HEK293T (cell line): ENCODE measurements around the gene GUCY1A2.

ENCODE experiments used
- CTCF ChIA-PET: fragments of 350-600 bp; formaldehyde crosslinking; extraction: SDS; loops from one replicate; lab custom pipeline; 2021; ENCODE audit warnings: antibody characterized with exemption, inconsistent platforms; lab: Yijun Ruan, JAX
- POLR2A ChIA-PET: fragments of 350-600 bp; formaldehyde crosslinking; extraction: SDS; loops from one replicate; lab custom pipeline; 2020; ENCODE audit warnings: antibody characterized with exemption, inconsistent platforms; lab: Yijun Ruan, JAX
- DNase-seq: peaks from one replicate; pipeline ENCODE4 v3.0.0; 2012; ENCODE audit warnings: mixed read lengths; ENCODE audit errors: extremely low spot score
- ARNT ChIP-seq: fragments of 450-650 bp; IDR thresholded peaks from 2 replicates; pipeline ENCODE4 v1.6.1; 2017; ENCODE audit warnings: mild to moderate bottlenecking
- BHLHE40 ChIP-seq: fragments of 450-650 bp; IDR thresholded peaks from 2 replicates; pipeline ENCODE4 v1.6.1; 2016; ENCODE audit warnings: mild to moderate bottlenecking, moderate library complexity, borderline replicate concordance
- CTBP1 ChIP-seq: fragments of 450-650 bp; IDR thresholded peaks from 2 replicates; pipeline ENCODE4 v1.6.1; 2016; ENCODE audit warnings: borderline replicate concordance
- ELF4 ChIP-seq: fragments of 450-650 bp; IDR thresholded peaks from 2 replicates; pipeline ENCODE4 v1.6.1; 2017; ENCODE audit warnings: antibody characterized with exemption
- FOXA1 ChIP-seq: fragments of 450-650 bp; IDR thresholded peaks from 2 replicates; pipeline ENCODE4 v1.6.1; 2016; ENCODE audit warnings: mild to moderate bottlenecking
- FOXK2 ChIP-seq: fragments of 450-650 bp; IDR thresholded peaks from 2 replicates; pipeline ENCODE4 v1.6.1; 2016; ENCODE audit warnings: mild to moderate bottlenecking
- FOXM1 ChIP-seq: fragments of 450-650 bp; IDR thresholded peaks from 2 replicates; pipeline ENCODE4 v1.6.1; 2017; ENCODE audit warnings: mild to moderate bottlenecking, borderline replicate concordance
- HDGF ChIP-seq: fragments of 450-650 bp; IDR thresholded peaks from 2 replicates; pipeline ENCODE4 v1.6.1; 2017; ENCODE audit warnings: antibody characterized with exemption, borderline replicate concordance
- L3MBTL2 ChIP-seq: fragments of 450-650 bp; conservative IDR thresholded peaks from 2 replicates; pipeline ENCODE4 v1.6.1; 2016; ENCODE audit warnings: mild to moderate bottlenecking
- LEF1 ChIP-seq: fragments of 450-650 bp; IDR thresholded peaks from 2 replicates; pipeline ENCODE4 v1.6.1; 2017; ENCODE audit warnings: mild to moderate bottlenecking, borderline replicate concordance
- NFRKB ChIP-seq: fragments of 450-650 bp; IDR thresholded peaks from 2 replicates; pipeline ENCODE4 v1.6.1; 2016; ENCODE audit warnings: mild to moderate bottlenecking, moderate library complexity
- SP1 ChIP-seq: fragments of 450-650 bp; IDR thresholded peaks from 2 replicates; pipeline ENCODE4 v1.6.1; 2017
- SUZ12 ChIP-seq: fragments of 450-650 bp; IDR thresholded peaks from 2 replicates; pipeline ENCODE4 v1.6.1; 2016; ENCODE audit warnings: mild to moderate bottlenecking
- TARDBP ChIP-seq: fragments of 450-650 bp; IDR thresholded peaks from 2 replicates; pipeline ENCODE4 v1.6.1; 2016
- ZNF384 ChIP-seq: fragments of 450-650 bp; IDR thresholded peaks from 2 replicates; pipeline ENCODE4 v1.6.1; 2016
- TF ChIP-seq, protein P1 (sequence below): fragments of 450-650 bp; IDR thresholded peaks from 2 replicates; pipeline ENCODE4 v1.6.1; 2016

The GUCY1A2 gene

DNA sequence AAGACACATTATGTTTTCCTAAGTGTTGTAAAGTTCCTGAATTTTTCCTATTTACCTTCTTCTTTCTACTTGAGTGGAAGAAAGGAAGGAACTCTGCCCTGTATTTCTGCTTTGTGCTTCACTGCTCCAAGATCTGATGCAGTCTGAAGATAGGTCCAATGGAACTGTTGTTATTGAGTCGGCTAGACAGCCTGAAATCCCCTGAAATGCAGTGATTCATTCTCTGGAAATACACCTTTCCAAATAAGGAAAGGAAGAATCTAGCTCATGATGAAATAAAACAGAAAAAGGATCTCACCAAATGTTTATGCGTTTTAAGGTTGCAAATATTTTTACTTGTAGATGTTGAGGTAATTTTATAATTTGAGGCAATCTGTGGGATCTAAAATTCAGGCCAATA lies 322.8 kb downstream of the GUCY1A2 start:
- TF ChIP-seq SP1 (no peak), ARNT (no peak), FOXM1 (no peak)
- DNase-seq: no peak
- CTCF ChIA-PET: no interaction called here
- POLR2A ChIA-PET: no interaction called here

DNA sequence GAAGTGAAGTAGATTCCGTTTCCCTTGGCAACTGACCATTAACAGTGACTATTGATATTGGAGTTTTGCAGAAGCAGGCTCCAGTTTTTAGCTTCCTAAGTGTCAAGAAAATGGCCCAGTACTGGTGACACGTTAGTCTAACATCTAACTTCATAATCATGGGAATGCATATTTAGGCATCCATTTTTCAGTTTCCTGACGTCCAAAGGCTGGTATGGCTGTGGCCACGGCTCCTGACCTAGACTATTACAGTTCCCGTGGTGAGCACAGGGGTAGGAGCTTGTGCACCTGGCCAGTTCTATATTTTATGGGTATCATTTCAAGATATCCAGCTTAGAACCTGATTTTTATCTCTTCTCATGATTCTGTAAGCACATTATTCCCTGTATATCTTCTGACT lies 323.8 kb downstream of the GUCY1A2 start:
- ChIA-PET POLR2A (no interaction called here), CTCF (no interaction called here)
- DNase-seq: no peak
- TF ChIP-seq CTBP1: no peak

DNA sequence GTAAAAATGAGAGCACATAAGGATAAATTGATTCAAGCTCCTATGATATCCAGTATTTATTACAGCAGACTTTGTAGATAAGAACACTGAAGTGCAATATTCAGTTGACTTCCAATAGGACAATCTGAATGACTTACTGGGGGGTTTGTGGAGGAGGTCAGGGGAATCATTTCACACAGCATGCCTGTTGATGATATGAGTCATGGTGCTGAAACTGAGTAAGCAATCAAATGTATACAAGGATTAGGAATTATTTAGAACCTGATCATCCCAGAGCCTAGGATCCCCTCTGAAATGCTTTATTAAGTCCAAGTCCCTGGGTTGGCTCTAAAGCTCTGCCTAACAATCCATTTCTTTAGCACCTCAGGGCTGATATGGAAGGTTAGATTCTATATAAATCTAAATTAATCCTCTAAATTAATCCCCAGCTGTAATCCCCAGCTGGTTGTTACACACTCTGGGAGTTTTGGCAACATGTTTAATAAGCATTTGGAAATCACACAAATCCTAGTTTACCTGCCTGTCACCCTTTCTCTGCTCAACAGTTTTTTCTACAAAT lies 326.4 kb downstream of the GUCY1A2 start:
- DNase-seq: no peak
- TF ChIP-seq HDGF (no peak), ZNF384 (no peak), CTBP1 (no peak), ELF4 (no peak), NFRKB (no peak), FOXM1 (no peak), SP1 (no peak), SUZ12 (no peak), FOXA1 (no peak), FOXK2 (no peak), ARNT (no peak), TARDBP (no peak), L3MBTL2 (no peak), LEF1 (no peak), BHLHE40 (no peak)
- TF ChIP-seq, protein P1, sequence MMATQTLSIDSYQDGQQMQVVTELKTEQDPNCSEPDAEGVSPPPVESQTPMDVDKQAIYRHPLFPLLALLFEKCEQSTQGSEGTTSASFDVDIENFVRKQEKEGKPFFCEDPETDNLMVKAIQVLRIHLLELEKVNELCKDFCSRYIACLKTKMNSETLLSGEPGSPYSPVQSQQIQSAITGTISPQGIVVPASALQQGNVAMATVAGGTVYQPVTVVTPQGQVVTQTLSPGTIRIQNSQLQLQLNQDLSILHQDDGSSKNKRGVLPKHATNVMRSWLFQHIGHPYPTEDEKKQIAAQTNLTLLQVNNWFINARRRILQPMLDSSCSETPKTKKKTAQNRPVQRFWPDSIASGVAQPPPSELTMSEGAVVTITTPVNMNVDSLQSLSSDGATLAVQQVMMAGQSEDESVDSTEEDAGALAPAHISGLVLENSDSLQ: no peak
- ChIA-PET CTCF (no interaction called here), POLR2A (no interaction called here)

DNA sequence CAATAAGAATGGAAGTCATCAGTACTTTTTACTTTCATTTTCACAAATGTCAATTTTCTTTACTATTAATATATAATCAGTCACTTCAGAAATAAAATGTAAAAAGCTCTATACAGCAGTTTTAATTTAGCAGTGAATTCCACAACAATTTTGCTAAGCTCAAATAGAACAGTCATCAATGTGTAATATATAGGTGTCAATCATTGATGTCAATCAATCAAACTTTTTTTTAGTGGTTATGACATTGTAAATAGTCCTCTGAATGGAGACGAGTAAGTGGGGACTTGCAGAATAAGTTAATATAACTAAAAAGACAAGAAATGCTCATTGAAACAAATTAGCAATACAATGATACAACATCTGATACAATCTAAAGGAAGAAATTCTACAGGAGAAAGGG lies 327.4 kb downstream of the GUCY1A2 start:
- TF ChIP-seq, protein P1: peak; percentile 62
- TF ChIP-seq BHLHE40: no peak
- ChIA-PET POLR2A (no interaction called here), CTCF (no interaction called here)
- no peak for DNase-seq

DNA sequence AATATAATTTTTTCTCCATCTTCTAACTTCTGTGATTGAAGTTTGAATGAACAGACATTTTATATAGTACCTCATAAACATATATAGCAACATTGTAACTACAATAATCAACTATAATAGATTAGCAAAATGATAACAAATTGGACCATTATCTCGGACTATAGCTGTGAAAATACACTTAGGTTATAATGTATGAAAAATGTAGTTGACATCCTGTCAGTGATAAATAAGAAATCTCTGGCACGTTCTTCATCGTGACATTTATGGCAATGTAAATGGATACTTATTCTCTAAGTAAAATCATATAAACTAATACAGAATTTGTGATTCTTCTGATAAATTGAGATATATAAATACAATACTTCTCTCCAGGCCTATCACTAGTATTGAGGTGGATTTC lies 333.3 kb downstream of the GUCY1A2 start:
- ChIA-PET POLR2A (no interaction called here), CTCF (no interaction called here)
- DNase-seq: no peak
- no peak for TF ChIP-seq FOXA1
- TF ChIP-seq FOXM1: no peak
- TF ChIP-seq ZNF384: no peak
- TF ChIP-seq BHLHE40: no peak
- TF ChIP-seq CTBP1: no peak
- no peak for TF ChIP-seq ELF4
- TF ChIP-seq ARNT: no peak
- TF ChIP-seq HDGF: no peak
- TF ChIP-seq L3MBTL2: no peak

DNA sequence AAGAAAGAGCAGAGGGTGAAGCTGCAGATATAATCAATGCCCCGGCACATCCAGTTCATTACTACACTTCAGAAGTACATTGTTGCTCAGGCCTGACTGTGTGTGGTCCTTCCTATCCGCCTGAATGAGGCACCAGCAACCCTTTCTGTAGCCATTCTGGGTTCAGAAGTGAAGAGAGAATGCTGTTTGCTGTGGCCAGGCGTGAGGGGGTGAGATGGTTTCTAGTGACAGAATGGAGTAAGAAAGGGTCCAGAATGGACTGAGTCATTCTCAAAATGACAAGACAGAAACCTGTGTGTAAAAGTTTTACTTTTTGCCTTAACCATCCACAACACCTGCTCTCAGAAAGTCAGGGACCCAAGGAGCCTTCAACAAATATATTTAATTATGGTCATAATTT lies 334.8 kb downstream of the GUCY1A2 start:
- ChIA-PET POLR2A (no interaction called here), CTCF (interaction anchor here (0.7 kb wide), 1 partner anchor 11 kb away, joined by 3 read pairs; no protein-coding TSS in a partner anchor)
- no peak for TF ChIP-seq HDGF
- no peak for TF ChIP-seq FOXK2
- no peak for TF ChIP-seq LEF1
- TF ChIP-seq ARNT: no peak
- no peak for TF ChIP-seq FOXM1
- TF ChIP-seq NFRKB: no peak
- TF ChIP-seq ELF4: no peak
- TF ChIP-seq SUZ12: no peak
- no peak for TF ChIP-seq BHLHE40
- no peak for TF ChIP-seq TARDBP
- no peak for TF ChIP-seq ZNF384
- no peak for TF ChIP-seq SP1
- TF ChIP-seq FOXA1: no peak
- TF ChIP-seq, protein P1: no peak
- no peak for TF ChIP-seq CTBP1
- TF ChIP-seq L3MBTL2: no peak
- no peak for DNase-seq

DNA sequence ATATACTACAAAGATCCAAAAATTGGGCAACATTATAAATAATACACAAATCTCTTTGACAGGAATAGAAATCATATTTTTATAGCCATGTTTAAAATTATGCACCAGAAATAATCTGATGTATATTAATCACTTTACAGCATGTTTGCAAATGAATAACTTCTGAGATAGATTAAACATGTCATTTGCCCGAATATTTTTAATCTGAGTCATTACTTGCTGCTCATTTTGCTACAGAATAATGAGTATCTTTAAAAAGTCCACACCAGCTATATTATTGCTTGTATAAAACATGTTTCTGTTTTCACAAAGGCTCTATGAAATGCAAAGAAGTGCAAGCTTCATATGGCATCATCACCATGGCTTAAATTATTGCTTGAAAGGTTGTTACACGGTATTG lies 336.8 kb downstream of the GUCY1A2 start:
- no peak for DNase-seq
- TF ChIP-seq NFRKB (no peak), CTBP1 (no peak), ZNF384 (no peak), FOXK2 (no peak), L3MBTL2 (no peak), ARNT (no peak), SP1 (no peak), ELF4 (no peak), LEF1 (no peak), BHLHE40 (no peak), TARDBP (no peak), SUZ12 (no peak), FOXM1 (no peak), FOXA1 (no peak), HDGF (no peak)
- TF ChIP-seq, protein P1: no peak
- ChIA-PET POLR2A (no interaction called here), CTCF (no interaction called here)
